ENCODE data around the gene NISCH. TPM values are rescaled to one million over a fixed set of nuclear protein-coding genes. Genes with fewer than 3 reads are reported as not detected.

Gene NISCH
- polyA plus RNA-seq, 2 of the 4 experiments (the other 2 are of a cell fraction) = 17.3 to 18.2 TPM

GRCh38 chr3:52495777-52496602, 40.6 kb downstream of the NISCH start:
- CTCF ChIA-PET = no interaction called here
- no peaks in the 10 kb centered on the region for H3K9me3 ChIP-seq
- H3K4me3 ChIP-seq = no peak overlapping the region
- 53% methylated on average over 8 of the region's 16 CpGs for WGBS (ENCODE audit: missing lambda C conversion rate)
- no peak for TF ChIP-seq CEBPB (IDR thresholded peaks at IDR 0.05)
- no peak overlapping the region for H3K4me2 ChIP-seq
- DNase-seq (ENCODE audit: low read depth in 1 of 2, low spot score in 1 of 2) = no peak
- FAIRE-seq = no peak
- POLR2A ChIA-PET = no interaction called here
- H3K4me1 ChIP-seq = no peaks in the 10 kb centered on the region
- peak; percentile 7 to 14; a peak in 2 of 6 replicates for ATAC-seq
- no peak overlapping the region for H3K27ac ChIP-seq

- H3K4me3 ChIP-seq = no peak overlapping the region
- ATAC-seq (no peak), DNase-seq (ENCODE audit: low read depth in 1 of 2, low spot score in 1 of 2) (no peak), FAIRE-seq (no peak)
- no peaks in the 10 kb centered on the region for H3K4me1 ChIP-seq
- 78% methylated on average over 13 of the region's 24 CpGs for WGBS (ENCODE audit: missing lambda C conversion rate)
- ChIA-PET POLR2A (no interaction called here), CTCF (interaction anchor here (2.2 kb wide), 1 partner anchor 26 kb away, joined by 6 read pairs; no protein-coding TSS in a partner anchor)
- no peak overlapping the region for H3K4me2 ChIP-seq
- no peak overlapping the region for H3K27ac ChIP-seq
- no peak for TF ChIP-seq CBX8 (IDR thresholded peaks at IDR 0.05)
- no peak for TF ChIP-seq MAZ (IDR thresholded peaks at IDR 0.05; ENCODE audit: borderline replicate concordance, low read depth, low read length)
- TF ChIP-seq ESRRA (IDR thresholded peaks at IDR 0.05; ENCODE audit: borderline replicate concordance, low read length) = no peak
- no peak for TF ChIP-seq PHF8 (IDR thresholded peaks at IDR 0.05; ENCODE audit: borderline replicate concordance, low read depth)
- TF ChIP-seq ZFP36 (IDR thresholded peaks at IDR 0.05; ENCODE audit: borderline replicate concordance, partially characterized antibody) = no peak
- no peak for TF ChIP-seq ATOH8 (CRISPR knock-in tag; IDR thresholded peaks at IDR 0.05; ENCODE audit: low read depth)
- no peaks in the 10 kb centered on the region for H3K9me3 ChIP-seq
Observed at GRCh38 chr3:52498137-52499054, 43.0 kb downstream of the NISCH start.

- POLR2A ChIA-PET = no interaction called here
- no peaks in the 10 kb centered on the region for H3K4me1 ChIP-seq
Observed at GRCh38 chr3:52501046-52501445, 45.6 kb downstream of the NISCH start.

More at GRCh38 chr3:52501046-52501445, 45.6 kb downstream of the NISCH start:
- no peaks in the 10 kb centered on the region for H3K9me3 ChIP-seq
- TF ChIP-seq EP300 (IDR thresholded peaks at IDR 0.05) (no peak), HEYL (CRISPR knock-in tag; IDR thresholded peaks at IDR 0.05) (no peak), SMC3 (IDR thresholded peaks at IDR 0.05) (no peak), ELK1 (IDR thresholded peaks at IDR 0.05; ENCODE audit: low read depth, low read length) (no peak), ATOH8 (CRISPR knock-in tag; IDR thresholded peaks at IDR 0.05; ENCODE audit: low read depth) (no peak), HOXB13 (CRISPR knock-in tag; IDR thresholded peaks at IDR 0.05; ENCODE audit: low read depth) (no peak), ZSCAN20 (CRISPR knock-in tag; IDR thresholded peaks at IDR 0.05) (no peak), PHF8 (IDR thresholded peaks at IDR 0.05; ENCODE audit: borderline replicate concordance, low read depth) (no peak), RARB (CRISPR knock-in tag; IDR thresholded peaks at IDR 0.05) (no peak), HES2 (IDR thresholded peaks at IDR 0.05) (no peak), KDM5A (IDR thresholded peaks at IDR 0.05) (no peak), JUNB (IDR thresholded peaks at IDR 0.05) (no peak), RFX5 (IDR thresholded peaks at IDR 0.05) (no peak)
- H3K27ac ChIP-seq = no peak overlapping the region
- WGBS (ENCODE audit: missing lambda C conversion rate) = 40% methylated on average over 1 of the region's 11 CpGs
- no peak overlapping the region for H3K4me3 ChIP-seq
- no peak overlapping the region for H3K4me2 ChIP-seq
- ATAC-seq (no peak), FAIRE-seq (no peak), DNase-seq (ENCODE audit: low read depth in 1 of 2, low spot score in 1 of 2) (no peak)
- CTCF ChIA-PET = no interaction called here
